Ammon's horn (tissue), 1 donor: ENCODE results near the gene CADM2.

ENCODE experiments used
- DNase-seq: peaks from one replicate; pipeline ENCODE4 v3.0.0-alpha.2; 2016; ENCODE audit warnings: low spot score

Gene CADM2

DNA sequence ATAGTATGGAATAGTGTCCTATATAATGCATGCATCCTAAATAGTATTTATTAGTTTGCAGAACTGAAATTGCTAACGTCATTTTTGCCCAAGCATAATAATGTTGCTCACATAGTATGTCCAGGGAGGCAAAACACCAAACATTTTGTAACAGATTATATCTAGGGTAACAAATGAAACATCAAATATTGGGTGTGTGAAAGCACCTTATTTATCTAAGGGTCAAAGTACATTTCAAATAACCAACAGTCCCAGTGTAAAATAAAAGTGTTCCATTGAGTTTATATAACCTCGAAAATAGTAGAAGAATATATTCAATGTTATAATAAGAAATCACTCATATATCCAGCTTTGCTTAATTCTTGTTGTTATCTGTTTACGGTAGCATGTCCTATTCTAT is 363.1 kb downstream of the CADM2 start:
- DNase-seq: no peak

DNA sequence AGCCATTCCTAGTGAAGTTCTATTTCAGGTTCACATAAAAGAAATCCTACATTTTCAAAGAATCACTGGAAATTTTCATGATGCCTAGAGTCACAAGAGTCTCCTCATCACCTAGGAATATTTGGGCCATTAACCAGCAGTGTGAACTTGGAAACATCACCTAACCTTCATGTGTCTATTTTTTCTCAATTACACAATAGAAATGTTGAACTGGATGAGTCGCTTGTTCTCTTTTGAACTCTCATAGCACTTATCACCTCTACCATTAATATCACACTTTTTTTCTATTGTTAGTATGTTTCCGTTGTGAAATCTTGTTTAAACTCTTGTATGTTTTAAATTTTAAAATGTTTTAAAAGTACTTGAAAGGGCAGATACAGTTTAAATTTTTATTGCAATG is 371.3 kb downstream of the CADM2 start:
- DNase-seq: no peak

DNA sequence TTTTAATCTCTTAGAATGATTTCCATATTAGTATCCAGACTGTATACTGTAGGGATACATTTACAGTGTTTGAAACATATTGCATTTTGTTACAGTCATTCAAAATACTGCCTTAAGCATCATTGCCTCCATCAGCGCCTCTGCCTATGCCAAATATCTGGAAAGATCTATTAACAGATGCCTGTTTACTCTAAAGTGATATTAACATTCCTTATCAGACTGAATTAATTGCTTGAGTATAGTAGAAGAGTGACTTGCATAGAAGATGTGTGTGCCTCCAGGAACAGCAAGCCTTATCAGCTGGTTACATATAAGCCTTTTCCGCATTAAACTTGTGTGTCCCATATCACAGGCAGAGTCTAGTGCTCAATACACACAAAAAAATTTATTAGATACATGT is 379.1 kb downstream of the CADM2 start:
- no peak for DNase-seq

DNA sequence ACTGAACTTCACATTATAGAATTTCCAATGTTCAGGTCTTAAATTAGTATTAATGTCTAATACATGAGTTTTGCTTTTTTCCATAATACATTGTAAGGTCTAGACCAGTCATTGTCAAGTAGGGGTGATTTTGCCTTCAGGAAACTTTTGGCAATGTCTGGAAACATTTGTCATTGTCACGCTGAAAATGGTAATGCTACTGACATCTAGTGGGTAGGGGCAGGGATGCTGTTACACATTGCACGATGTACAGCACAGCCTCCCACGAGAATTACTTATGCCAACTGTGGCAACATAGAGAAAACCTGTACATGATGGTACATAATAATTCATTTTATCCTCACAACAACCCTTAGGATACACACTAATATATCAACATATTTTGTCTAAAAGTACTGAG is 384.1 kb downstream of the CADM2 start:
- peak; percentile 82 for DNase-seq

DNA sequence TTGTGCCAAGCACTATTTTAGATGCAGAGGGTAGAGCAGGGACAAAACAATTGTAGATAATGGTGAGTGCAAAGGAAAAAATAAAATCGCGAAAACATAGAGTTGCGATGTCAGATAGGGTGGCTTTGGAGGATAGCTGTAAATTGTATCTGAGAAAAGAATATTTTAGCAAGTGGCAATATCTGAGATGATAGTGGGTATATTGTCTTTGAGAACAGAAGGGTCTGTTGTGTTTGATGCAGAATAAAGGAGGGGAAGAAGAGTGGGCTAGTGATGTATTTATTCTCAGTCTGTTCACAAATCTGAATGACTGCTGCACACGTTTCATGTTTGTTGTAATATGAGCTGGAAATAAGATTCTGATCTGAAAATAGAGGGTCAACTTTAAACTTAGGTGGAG is 396.8 kb downstream of the CADM2 start:
- peak; percentile 63 for DNase-seq

DNA sequence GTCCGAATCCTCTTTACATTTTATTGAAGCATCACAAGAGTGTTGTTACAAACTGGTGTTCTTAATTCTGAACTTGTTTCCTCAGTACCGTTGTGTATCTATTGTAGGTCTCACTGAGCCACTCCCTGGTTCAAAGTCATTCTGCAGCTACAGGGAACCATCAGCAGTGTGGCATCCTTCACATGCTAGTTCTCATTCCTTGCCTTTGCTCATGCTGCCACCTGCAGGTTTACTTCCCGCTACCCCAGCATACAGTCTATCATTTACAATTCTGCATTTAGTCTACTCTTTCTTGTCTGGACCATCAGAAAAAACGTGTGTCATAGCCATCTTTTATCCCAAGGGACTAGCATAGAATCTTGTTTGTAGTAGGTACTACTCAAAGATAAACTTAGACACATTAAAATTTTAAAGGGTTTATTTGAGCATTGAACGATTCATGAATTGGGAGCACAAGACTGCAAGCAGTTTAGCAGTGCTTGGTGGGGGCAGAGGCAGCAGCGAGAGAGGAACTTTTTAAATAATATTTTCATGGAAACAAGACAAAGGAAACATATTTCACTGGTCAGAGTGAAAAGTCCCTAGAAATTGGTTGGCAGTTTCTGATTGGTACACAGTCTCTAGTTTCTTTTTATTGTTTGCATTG is 402.1 kb downstream of the CADM2 start:
- peak; percentile 92 for DNase-seq

DNA sequence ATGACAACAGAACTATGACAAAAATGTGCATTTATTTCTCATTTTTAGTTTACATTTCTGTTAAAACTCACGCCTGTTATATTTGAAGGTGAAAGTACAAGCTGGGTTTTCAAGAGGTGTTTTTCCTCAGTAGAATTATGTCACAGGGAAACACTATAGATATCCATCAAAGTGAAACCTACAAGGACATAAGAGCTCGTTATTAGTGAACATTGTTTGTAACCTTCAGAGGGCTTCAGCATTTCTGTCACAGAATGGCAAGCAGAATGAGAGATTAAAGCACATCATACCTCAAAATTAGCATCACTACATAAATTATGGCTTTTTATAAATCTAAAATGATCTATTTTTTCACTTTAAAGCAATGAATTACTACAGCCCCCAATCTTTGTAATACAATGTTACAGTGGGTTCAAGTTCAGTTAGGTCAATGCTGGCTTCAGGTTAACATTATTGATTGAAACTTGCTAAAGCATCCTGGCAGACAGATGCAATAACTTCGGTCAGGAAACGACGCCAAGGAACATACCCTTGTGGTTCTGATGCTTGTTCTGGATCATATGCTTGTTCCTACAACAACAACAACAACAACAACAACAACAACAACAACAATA is 405.6 kb downstream of the CADM2 start:
- DNase-seq: no peak

DNA sequence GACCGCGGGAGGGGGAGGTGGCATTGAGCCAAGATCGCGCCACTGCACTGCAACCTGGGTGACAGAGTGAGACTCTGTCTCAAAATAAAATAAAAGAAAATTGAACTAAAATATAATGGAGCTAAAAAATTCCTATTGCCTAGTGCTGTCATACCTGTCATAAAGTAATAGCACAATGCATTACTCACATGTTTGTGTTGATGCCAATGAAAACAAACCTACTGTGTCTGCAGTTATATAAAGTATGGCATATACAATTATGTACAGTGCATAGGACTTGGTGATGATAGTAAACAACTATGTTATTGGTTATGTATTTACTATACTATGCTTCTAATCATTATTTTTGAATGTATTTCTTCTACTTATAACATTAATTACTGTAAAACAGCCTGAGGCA is 411.6 kb downstream of the CADM2 start:
- DNase-seq: no peak

DNA sequence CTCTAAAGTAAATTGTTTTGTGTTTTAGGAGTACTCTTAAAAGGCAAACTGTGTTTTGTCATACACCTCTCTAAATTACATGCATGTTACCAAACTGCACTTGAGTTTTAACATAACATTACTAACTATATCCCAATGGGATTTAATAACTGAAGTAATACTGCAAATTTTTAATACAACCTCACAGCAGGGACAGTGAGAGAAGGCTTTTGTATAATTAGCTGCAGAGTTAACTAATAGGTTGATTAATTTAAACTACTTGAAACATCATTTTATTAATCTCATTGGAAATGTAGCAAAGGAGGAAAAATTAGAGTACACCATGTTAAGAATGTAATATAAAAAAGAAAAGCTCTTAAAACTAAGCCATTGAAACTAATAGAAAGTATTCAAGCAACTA is 417.3 kb downstream of the CADM2 start:
- no peak for DNase-seq

DNA sequence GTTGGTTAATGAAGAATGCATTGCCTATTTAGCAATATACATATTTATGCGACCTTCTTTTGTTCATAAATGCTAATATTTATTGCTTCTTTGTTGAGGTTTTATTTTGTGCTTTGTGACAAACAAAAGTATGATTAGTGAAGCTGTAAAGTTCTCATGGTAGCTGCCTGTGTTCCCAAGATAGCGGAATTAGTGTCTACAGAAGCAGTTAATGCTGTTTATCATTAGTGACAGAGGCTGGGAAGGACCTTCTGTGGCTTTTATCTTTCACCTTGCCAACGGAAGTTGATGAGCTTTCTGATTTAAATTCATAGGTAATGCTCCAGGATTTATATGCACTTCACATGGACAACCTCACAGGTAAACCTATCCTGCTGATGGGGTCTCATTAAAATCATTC is 418.3 kb downstream of the CADM2 start:
- DNase-seq: no peak

DNA sequence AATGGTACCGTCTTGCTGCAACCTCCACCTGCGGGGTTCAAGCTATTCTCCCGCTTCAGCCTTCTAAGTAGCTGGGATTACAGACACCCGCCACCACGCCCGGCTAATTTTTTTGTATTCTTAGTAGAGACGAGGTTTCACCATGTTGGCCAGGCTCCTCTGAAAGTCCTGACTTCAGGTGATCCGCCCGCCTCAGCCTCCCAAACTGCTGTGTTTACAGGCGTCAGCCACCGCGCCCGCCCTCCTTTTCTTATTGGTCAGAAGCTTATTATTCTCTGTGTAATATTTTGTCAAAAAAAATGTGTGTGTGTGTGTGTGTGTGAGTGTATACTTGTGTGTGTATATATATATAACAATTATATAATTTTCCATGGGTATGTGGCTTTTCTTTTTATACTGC is 425.6 kb downstream of the CADM2 start:
- no peak for DNase-seq

DNA sequence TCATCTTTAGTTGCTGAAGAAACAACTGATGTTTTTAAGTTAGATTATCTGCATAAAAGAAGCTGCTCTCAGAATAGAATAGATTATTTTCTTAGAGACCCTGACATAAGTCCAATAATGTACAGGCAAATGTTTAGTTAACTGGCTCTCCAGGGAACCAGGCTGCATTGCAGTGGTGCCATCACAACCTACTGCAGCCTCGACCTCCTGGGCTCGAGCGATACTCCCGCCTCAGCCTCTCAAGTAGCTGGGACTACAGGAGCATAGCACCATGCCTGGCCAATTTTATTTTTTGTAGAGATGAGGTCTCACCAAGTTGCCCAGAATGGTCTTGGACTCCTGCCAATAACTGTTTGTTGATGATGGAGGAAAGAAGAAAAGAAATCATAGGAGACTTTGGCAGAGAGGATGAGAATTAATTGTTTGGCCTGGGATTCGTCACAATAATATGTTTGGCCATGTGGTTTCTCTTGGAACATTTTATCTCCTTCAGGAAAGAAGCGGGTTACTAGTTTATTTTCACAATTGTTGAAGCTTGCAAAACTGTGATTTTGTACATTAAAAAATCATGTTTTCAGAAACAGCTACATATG is 429.2 kb downstream of the CADM2 start:
- peak; percentile 12 for DNase-seq

DNA sequence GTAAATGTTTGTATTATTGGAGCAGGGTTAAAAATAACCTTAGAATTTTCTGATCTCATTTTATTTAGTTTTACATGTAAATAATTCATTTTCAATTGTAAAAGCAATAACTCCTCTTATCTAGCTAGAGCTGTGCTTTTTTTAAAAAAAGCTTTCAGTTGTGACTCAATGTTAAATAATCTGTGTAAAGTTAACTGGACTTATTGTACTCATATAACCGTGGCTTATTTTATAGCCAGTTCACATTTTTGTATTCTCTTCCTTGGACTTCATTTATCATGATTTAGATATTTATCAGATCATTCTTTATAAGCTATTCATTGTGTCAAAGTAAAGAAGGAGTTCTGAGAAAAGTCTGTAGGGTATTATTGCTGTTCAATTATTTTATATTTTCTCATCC is 435.6 kb downstream of the CADM2 start:
- DNase-seq: no peak

DNA sequence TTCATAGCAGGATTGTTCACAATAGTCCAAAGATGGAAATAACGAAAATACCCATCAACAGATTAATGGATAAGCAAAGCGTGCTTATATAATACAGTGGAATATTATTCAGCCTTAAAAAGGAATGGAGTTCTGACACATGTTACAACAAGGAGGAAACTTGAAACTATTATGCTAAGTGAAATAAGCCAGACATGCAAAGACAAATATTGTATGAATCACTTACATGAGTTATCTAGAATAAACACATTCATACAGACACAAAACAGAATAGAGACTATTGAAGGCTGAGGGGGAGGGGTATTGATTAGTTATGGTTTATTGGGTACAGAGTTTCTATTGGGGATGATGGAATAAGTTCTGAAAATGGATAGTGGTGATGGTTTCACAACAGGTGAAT is 438.6 kb downstream of the CADM2 start:
- DNase-seq: no peak

DNA sequence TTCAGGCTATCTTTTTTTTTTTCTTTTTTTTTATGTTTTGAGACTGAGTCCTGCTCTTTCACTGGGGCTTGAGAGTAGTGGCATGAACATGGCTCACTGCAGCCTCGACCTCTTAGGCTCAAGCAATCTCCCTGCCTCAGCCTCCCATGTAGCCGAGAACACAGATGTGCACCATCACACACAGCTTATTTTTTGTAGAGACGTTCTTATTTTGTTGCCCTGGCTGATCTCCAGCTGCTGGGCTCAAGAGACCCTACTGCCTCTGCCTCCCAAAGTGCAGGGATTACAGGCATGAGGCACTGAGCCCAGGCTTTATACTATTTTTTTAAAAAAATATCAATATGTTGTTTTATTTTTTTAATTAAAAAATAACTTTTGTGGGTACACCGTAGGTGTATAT is 467.3 kb downstream of the CADM2 start:
- no peak for DNase-seq

DNA sequence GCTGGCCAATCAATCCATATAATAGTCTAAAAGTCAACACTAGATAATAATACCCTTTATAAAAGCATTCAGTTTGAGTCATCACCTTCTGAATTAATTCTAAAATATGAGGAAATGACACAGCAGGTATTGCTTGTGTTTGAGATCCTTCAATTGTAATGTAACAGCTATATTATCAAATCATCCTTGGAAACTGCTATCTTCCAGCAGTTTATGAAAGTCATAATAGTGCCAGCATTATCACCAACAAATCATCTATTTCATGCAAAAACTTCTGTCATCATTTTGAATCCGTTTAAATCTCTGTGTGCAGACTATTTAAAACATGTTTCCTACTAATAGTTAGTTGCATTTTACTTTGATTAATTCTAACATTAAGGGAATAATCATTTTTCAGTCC is 468.7 kb downstream of the CADM2 start:
- DNase-seq: no peak

DNA sequence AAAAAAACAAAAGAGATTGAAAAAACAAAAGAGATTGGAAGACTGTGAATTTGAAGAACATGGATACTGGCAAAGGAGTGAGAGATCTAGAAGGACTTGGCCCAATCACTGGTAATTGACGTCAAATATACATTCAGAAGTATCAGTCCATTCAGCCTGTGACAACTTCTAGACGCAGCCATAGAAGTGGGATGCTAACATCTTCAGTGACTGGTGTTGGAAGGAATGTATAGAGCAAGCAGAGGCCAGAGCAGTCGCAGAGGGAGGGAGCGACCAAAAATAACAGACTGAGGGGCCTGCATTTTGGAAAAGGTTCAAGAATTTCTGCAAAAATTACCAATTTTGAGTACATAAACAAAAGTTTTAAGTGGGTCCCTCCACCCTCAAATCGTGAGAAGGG is 473.3 kb downstream of the CADM2 start:
- DNase-seq: no peak

DNA sequence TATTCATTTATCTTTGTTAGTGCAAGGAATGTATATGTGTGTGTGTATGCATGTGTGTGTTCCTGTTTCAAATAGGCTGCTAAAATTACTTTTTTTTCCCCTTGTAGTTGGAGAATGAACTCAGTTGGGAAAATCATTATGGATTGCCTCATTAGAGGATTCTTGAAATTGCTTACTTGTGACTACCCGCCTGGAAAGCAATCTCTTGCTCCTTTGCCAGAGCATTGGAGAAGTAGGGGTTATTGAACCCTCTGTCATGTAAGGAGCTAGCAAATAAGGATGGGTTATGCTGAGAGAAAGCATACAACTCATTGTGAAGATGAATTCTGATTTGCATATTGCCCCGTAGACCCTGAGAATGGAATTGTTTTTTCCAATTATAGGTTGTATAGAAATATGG is 474.5 kb downstream of the CADM2 start:
- no peak for DNase-seq

DNA sequence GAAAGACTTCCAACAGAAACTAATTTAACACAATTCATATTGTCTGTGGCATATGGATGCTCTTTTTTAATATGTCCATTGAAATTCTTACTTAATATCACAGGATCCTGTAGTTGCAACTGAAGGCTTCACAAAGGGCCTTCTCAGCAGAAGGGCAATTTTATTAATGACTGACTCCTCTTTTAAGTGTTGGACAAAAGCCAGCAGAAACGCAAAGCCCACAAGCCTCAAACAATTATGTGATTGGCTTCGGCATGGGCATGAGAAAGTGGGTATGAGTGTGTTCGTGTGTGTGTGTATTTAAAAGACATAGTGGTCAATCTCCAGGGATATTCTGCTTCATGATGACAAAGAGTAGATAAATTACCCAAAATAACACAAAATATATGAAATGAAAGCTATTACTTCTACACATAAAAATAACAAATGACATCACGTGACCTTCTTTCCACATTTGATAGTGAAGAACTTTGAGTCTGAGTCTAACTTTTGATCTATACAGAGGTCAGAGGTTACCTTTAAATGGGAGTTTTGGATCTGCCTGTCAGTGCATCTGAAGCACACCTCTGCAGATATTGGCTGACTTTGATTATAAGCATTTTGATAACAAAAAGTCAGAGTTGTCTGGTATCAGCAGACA is 496.9 kb downstream of the CADM2 start:
- DNase-seq: no peak

DNA sequence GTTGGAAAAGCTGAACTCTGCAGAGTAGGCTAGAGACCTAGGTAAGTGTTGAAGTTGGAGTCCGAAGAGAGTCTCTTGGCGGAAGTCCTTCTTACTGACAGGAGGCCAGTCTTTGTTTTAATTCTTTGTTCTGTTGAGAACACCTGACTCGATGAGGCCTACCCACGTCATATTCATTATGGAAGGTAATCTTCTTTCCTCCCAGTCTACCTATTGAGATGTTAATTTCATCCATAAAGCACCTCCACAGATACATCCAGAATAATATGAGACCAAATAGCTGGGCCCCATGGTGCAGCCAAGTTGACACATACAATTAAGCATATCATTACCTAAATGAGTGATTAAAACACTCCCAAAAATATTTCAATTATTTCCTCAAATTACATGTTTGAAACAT is 515.5 kb downstream of the CADM2 start:
- no peak for DNase-seq

DNA sequence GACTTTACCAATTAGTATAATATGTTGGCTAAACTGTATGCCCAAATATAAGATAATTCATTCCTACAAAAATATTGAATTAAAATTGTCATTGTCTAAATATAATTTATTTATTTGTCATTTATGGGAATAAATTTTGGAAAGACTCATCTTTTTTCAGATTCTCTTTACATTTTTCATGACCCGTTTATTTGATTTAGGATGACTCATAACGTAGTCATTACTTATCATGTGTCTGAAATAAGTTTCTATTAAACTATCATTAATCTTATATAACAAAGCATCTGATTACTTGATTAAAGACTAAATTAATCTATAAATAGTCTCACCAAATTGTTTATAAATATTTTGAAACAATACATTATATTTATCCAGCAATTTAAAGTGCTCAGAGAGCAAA is 516.6 kb downstream of the CADM2 start:
- DNase-seq: no peak

DNA sequence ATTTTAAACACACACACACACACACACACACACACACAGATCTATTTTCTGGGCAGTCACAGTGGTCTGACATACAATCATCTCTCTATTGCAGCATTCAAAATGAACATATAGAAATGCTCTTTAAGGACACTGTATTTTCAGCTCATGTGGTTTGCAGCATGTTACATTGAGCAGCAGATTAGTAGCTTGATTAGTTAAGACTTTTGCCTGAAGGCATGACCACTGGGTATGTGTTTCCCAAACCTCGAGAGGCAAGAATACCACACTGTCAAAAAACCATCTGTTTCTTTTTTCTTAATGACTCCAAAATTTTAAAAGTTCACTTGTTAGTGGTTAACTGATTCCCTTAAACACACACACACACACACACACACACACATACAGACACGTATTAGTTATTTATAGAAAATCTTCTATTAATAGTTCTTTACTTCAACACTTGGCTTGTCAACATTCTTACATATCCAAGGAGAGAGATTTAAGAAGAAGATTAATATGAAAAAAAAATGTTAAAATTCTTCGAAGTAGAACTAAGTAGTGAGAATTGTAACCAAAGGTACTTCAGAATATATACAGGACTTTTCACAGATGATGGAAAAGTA is 518.2 kb downstream of the CADM2 start:
- DNase-seq: no peak
